ENCODE measurements around the gene CD63. TPM values are rescaled to one million over a fixed set of nuclear protein-coding genes. Genes with fewer than 3 reads are reported as not detected.

Gene CD63
- total RNA-seq, 2 experiments from 2014 or later: 113 to 117 TPM

DNA sequence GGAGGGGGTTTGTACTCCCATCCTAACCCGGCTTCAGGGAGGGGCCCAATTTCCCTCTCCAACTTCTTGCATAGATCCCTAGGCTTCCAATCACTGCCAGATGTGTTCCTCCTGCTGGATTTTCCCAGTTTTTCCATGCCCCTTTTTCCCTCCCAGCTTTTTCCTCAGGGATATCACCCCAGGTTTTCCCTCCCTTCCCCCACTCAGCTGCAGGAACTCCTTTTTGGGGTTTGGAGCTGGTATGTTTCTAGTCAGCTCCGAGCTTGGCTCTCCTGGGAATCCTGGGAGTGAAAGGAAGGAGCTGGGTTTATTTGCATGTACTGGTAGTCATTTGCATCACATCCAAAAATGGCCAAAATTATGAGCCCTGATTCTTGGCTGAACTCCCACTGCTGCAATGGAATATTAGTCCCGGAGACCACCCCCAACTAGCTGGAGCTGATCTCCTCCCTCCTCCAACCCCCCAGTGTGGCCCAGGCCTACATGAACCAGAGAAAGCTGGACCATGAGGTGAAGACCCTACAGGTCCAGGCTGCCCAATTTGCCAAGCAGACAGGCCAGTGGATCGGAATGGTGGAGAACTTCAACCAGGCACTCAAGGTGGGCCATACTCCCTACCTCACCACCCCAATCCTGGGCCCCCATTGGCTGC lies 10.1 kb downstream of the CD63 start:
- H3K27ac Mint-ChIP-seq: no peak overlapping the region
- peaks cover 7% of the 10 kb centered on the region for H3K27me3 Mint-ChIP-seq
- no peak overlapping the region for H3K4me3 Mint-ChIP-seq
- H3K4me1 Mint-ChIP-seq: peaks cover 30% of the 10 kb centered on the region
- no peak for DNase-seq
- H3K9me3 Mint-ChIP-seq: no peaks in the 10 kb centered on the region
- H3K36me3 Mint-ChIP-seq: peaks cover 4% of the 10 kb centered on the region

DNA sequence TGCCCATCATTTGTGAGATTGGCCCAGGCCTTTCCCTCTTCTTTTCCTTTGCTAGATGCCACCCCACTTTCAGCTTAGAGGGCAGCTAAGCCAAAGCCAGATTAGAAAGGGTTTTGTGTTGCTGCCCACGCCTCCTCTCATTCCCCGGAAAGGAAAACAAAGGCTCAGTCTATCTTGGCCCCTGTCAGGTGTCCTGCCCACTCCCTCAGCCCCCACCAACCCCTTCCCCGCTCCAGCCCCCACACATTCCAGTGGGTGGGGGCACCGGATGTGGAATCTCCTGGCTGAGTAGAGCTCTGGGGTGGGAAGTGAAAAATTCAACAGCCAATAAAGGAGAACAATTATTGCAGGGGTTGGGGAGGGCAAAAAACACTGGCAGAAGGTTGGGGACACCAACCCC lies 10.8 kb downstream of the CD63 start:
- peaks cover 30% of the 10 kb centered on the region for H3K4me1 Mint-ChIP-seq

DNA sequence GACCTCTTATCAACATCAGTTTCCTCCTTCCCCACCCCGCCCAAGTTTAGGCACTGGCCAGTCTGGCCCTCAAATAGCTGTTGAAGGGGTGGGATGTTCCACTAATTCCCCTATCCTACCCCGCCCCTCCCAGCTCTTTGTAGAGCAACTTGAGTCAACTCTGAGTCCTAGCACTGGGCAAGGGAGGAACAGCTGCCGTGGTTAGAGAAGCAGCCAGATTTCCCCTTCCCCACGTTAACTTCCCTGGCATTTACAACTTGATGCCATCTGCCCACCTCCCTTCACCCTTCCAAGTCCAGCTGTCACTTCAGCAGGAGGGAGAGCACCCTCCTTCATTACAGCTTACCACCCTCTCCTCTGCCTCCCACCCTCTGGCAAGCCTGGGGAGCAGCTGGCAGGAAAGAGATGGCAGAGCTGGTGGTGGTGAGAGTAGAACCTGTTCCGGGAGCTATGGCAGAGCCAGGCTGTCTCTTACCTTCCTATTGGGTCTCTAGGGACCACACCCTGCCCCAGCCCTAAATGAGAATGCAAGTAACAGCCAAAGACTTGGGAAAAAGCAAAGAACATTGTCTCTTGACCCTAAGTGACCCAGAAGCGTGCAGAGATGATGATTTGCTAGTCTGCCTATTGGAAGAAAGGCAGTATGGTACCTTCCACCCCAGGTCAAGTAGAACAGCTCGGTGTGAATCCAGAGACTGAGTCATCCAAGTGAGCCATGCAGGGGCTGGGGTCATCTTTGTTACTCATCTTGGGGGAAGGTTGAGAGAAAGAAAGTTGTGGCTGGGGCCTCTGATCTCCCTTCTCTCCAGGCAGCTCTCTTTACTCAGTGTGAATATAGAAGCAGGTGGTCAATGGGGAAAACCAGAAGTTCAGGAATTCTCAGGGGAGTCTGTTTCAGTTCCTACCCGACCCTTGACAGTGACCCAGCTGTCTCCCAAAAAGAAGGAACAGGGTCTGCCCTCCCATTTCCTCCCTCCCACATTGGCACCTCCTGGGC lies 11.5 kb downstream of the CD63 start:
- no peaks in the 10 kb centered on the region for H3K9me3 Mint-ChIP-seq
- H3K4me3 Mint-ChIP-seq: peak overlapping the region; percentile 92
- no peak for DNase-seq
- H3K36me3 Mint-ChIP-seq: peaks cover 4% of the 10 kb centered on the region
- peak overlapping the region; percentile 93 for H3K27ac Mint-ChIP-seq
- peaks cover 30% of the 10 kb centered on the region for H3K4me1 Mint-ChIP-seq
- peaks cover 7% of the 10 kb centered on the region for H3K27me3 Mint-ChIP-seq

More for the DNA sequence above, 10.8 kb downstream of the CD63 start:
- no peak for DNase-seq
- Mint-ChIP-seq H3K36me3 (peaks cover 4% of the 10 kb centered on the region), H3K4me3 (peak overlapping the region; percentile 92), H3K27me3 (peaks cover 7% of the 10 kb centered on the region), H3K9me3 (no peaks in the 10 kb centered on the region), H3K27ac (peak overlapping the region; percentile 7)

DNA sequence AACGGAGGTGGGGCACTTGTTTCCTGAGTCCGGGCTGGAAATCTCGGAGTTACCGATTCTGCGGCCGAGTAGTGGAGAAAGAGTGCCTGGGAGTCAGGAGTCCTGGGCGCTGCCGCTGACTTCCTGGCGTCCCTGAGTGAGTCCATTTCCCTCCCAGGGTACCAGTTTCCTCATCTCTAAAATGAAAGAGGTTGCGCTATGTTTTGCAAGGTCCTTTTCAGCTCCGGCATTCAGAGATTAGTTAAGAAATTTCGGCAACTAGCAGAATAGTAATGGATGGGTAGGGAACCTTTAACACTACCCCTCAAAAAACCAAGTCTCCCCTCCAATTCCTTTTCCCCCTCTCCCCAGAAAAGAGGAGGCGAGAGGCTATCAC lies 12.2 kb downstream of the CD63 start:
- peak overlapping the region; percentile 92 for H3K4me3 Mint-ChIP-seq
- peak overlapping the region; percentile 93 for H3K27ac Mint-ChIP-seq
- no peaks in the 10 kb centered on the region for H3K9me3 Mint-ChIP-seq
- DNase-seq: no peak
- H3K36me3 Mint-ChIP-seq: peaks cover 4% of the 10 kb centered on the region
- H3K27me3 Mint-ChIP-seq: peaks cover 7% of the 10 kb centered on the region
- H3K4me1 Mint-ChIP-seq: peaks cover 30% of the 10 kb centered on the region

DNA sequence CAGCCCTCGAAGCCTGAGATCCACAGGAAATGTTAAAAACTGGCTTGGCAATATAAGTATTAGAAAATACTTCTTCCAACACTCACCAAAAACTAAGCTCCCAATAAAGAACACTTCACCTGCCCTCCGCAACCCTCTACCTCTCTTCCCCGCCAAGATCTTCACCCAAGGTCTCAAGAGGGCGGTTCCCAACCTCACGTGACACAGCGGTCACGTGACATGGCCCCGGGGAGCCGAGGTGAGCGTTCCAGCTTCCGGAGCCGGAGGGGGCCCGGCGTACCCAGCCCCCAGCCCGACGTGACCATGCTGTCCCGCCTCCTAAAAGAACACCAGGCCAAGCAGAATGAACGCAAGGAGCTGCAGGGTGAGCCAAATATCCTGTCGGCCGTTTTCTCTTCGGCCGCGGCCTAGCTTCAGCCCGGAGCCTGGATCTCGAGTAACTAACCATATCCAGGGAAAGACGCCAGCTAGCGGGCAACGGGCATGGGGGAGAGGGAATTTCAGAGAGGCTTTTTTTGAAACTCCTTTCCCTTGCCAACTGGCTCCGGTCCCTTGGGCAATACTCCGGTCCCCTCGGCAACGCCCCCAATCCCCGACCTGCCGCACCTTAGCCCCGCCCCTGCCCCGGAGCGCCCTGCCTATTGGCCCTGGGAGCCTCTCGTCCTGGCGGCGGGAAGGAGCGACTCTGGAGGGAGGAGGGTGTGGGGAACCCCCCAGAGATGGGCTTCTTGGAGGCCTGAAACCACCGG lies 12.8 kb downstream of the CD63 start, which contains the start of gene BLOC1S1:
TSS of gene BLOC1S1 (plus strand) at position 214 of the 749 bp plus-strand sequence. CDS start at position 220, 6 bp downstream.
- peaks cover 7% of the 10 kb centered on the region for H3K27me3 Mint-ChIP-seq
- no peaks in the 10 kb centered on the region for H3K9me3 Mint-ChIP-seq
- peaks cover 4% of the 10 kb centered on the region for H3K36me3 Mint-ChIP-seq
- H3K27ac Mint-ChIP-seq: peak within 1 kb of the TSS; percentile 93
- peak within 1 kb of the TSS; percentile 92 for H3K4me3 Mint-ChIP-seq
- H3K4me1 Mint-ChIP-seq: peaks cover 30% of the 10 kb centered on the region
- DNase-seq: peak; percentile 95

DNA sequence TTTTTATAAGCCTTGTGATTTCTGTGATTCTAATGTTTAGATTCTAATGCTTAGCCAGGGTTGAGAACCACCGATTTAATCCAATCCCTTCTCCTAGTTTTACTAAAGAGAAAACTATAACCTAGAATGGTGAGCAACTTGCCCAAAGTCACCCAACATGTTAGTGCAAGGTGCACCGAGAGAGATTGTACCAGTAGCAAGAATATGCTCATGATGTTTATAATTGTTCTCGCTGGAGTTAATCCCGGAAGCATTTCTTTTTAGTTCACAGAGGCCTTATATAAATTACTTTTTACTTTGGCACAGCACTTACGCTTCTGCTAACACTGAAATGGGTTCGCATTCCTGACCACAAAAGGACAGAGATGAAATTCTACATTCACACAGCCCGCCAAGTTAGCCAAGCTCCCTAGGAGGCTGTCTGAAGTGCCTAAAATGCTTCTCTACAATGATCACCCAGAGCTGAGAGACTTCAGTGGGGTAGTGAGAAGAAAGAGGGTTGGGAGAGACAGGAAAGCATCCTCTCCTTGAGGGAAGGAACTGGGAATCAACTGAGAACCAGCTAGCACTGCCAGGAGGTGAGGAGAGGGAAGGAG lies 13.5 kb downstream of the CD63 start:
- Mint-ChIP-seq H3K27ac (peak overlapping the region; percentile 93), H3K27me3 (peaks cover 7% of the 10 kb centered on the region), H3K36me3 (peaks cover 4% of the 10 kb centered on the region), H3K4me3 (peak overlapping the region; percentile 92), H3K9me3 (no peaks in the 10 kb centered on the region), H3K4me1 (peaks cover 26% of the 10 kb centered on the region)
- no peak for DNase-seq

DNA sequence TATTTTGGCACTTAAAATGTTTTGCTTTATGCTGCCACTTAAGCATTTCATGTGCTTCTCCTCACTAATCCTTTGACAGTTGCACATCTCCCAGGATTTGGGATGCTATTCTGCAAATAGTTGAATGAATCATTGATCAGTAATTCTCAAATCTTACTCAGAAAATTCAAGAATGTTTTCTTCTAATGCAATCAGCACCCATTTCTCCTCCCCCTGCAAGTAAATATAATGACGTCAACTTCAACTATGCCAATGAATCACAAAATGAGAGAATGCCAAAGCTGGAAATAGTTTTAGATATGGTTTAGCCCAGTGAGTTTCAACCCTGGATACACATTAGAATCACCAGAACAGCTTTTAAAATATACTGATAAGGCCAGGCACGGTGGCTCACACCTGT lies 15.1 kb downstream of the CD63 start:
- no peak for DNase-seq
- Mint-ChIP-seq H3K27ac (no peak overlapping the region), H3K4me3 (no peak overlapping the region), H3K36me3 (peaks cover 4% of the 10 kb centered on the region), H3K27me3 (peaks cover 13% of the 10 kb centered on the region), H3K4me1 (peaks cover 26% of the 10 kb centered on the region), H3K9me3 (no peaks in the 10 kb centered on the region)

DNA sequence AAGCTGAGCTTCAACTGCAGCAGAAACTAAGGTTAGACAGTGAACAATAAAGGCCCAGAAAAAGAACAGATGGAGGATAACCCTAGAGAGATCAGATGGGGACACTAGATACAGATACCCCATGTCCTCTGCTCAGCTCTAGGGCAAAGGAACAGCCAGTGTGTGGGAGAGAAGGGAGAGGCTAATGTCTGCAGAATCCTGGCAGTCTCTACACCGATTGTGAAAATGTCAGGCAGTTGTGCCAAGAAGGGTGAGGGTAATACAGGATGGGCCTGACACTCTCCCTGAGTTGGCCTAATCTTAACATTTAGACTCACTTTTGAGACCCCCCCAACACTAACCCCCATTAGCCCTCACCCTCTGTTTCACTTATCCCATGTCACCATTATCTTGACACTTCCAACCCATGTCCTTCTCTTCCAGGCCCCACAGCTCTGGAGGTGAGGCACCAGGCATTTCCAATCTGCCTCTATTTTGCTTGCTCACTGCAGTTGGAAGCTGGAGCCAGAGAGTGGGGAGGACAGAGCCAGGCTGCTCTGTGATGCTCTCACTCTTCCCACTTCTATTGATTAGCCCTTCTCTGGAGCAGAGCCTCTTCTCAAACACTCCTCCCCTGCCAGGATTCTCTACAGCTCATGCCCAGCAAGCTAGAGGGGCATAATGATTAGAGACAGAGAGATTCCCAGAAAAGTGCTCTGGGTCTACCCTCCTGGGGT lies 16.0 kb downstream of the CD63 start:
- no peak for DNase-seq
- H3K36me3 Mint-ChIP-seq: peaks cover 4% of the 10 kb centered on the region
- H3K4me1 Mint-ChIP-seq: peaks cover 24% of the 10 kb centered on the region
- H3K9me3 Mint-ChIP-seq: no peaks in the 10 kb centered on the region
- no peak overlapping the region for H3K27ac Mint-ChIP-seq
- no peak overlapping the region for H3K4me3 Mint-ChIP-seq
- peaks cover 21% of the 10 kb centered on the region for H3K27me3 Mint-ChIP-seq

DNA sequence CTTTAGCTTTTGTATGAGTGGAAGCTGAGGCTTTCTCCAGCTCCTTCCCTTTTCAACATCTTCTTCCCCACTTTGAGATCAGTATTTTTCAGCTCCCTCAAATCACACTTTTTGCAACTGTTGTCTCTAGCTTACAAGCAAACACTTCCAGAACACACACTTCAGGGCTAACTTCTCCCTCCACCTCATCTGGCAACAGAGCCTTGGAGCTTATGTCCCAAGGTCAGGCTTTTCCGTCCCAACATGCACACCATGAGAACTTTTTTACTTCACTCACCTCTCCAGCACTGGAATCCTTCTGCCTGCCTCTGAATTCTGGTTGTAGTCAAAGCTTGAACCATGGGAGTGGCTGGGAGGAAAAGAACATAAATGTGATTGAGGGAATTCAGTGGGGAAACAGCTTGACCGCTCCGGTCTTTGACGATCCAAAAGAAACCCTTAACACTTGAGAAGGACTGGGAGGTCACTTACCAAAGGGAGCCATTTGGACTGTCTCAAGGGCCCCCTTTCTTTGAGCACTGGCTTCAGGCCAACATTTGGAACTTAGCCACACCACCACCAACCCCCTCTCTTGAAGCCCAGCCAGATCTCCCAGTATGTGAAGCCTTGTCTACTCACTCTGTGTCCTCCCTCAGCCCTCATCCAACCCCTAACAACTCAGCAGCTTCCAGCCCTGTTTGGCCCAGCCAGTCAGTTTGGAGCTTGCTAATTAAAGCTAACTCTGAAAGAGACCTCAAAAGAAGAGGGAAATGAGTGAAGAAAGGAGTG lies 16.8 kb downstream of the CD63 start:
- Mint-ChIP-seq H3K9me3 (no peaks in the 10 kb centered on the region), H3K27me3 (peaks cover 25% of the 10 kb centered on the region), H3K36me3 (peaks cover 4% of the 10 kb centered on the region), H3K4me3 (no peak overlapping the region), H3K4me1 (peaks cover 19% of the 10 kb centered on the region), H3K27ac (no peak overlapping the region)
- DNase-seq: no peak

DNA sequence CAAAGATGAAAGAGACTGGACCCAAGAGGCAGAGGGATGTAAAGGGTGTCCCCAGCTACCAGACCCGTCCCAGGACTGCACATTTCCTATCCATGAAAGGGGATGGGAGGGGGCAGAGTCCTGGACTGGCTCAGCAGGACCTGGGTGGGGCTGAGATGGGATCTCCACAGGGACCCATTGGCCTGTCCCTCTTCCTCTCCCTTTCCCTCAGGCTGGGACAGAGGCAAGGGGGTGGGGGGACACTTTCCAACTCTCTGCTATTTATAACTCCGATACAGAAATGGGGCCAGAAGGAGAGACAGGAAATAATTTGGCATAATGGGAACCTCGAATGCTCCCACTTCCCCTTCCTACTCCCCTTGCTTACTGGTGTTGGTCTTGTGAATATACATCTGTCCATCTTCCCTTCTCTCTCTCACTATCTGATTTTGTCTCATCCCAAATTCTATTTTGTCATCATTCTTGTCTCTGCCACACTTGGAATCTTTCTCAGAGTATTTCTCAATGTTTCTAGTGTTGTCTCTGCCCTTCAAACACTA lies 20.0 kb downstream of the CD63 start:
- Mint-ChIP-seq H3K9me3 (no peaks in the 10 kb centered on the region), H3K36me3 (no peaks in the 10 kb centered on the region), H3K4me3 (peak overlapping the region; percentile 73), H3K27ac (no peak overlapping the region), H3K4me1 (peaks cover 12% of the 10 kb centered on the region), H3K27me3 (peaks cover 23% of the 10 kb centered on the region)
- DNase-seq: no peak

DNA sequence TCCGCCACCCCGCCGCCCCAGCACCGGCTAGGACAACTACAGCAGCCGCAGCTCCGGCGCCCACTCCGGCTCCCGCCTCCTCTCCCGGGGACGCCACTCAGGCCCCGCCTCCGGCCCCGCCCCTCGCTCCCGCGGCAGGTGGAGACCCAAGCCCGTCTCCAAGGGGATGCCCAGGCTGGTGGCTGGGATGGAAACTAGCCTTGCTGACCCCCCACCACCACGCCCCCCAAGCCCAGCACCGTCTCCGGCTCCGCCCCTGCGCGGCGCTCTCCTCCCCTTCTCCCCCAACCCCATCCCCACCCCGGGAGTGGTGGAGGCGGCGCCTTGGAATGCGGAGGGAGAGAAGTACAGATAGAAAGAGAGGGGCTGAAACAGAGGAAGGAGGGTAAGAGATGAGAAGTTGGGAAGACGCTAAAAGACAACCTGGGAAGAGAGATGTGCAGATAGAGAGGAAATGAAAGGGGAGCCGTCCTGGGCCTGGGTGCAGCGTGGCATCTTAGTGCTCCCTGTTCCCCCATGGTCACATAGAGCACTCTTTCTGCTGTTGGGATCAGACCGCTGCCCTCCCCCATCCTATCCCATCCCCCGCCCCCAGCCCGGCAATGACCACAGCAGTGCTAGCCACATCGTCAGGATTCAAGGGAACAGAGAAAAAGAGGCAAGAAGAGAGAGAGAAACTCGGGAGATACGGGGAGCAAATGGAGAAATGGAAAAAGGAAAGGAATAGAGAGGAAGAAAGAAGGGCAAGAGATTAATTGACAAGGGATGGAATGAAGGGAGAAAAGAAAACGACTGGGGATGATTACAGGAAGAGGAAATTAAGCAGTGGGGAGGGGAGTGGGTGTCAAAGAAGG lies 20.7 kb downstream of the CD63 start, which contains the start of gene ITGA7:
TSS of gene ITGA7 (minus strand) at position 64 of the 854 bp plus-strand sequence. CDS start 222 bp downstream, outside the sequence.
- Mint-ChIP-seq H3K27me3 (peaks cover 23% of the 10 kb centered on the region), H3K36me3 (no peaks in the 10 kb centered on the region), H3K27ac (no peak within 1 kb of the TSS), H3K4me1 (peaks cover 12% of the 10 kb centered on the region), H3K4me3 (peak within 1 kb of the TSS; percentile 73), H3K9me3 (no peaks in the 10 kb centered on the region)
- DNase-seq: peak; percentile 69

DNA sequence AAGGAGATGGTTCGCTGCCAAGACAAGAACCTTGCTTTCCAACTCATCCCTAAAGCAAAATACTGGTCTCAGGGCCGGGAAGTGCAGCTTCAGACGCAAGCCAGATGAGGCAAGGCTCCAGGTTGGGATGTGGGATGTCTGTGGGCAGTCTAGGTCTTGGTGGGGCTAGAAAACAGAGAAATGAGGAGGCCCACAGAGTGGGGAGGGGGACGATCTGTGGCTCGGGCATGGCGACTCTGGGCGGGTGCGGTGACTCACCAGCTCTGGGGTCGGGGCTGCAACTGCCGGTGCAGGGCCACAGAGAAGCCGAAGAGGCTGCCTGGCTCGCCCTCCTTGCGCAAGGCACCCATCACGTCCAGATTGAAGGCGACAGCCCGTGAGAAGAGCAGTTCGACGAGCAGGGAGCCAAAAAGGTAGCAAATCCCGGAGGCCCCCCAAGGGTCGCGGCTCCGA lies 21.6 kb downstream of the CD63 start:
- no peak for DNase-seq
- peak overlapping the region; percentile 73 for H3K4me3 Mint-ChIP-seq
- H3K36me3 Mint-ChIP-seq: no peaks in the 10 kb centered on the region
- peaks cover 23% of the 10 kb centered on the region for H3K27me3 Mint-ChIP-seq
- peaks cover 12% of the 10 kb centered on the region for H3K4me1 Mint-ChIP-seq
- H3K27ac Mint-ChIP-seq: no peak overlapping the region
- H3K9me3 Mint-ChIP-seq: no peaks in the 10 kb centered on the region

Data from activated naive CD8-positive, alpha-beta T cell treated with anti-CD3 and anti-CD28 coated beads for 36 hours (primary cell).